ENCODE results near the gene ZNF524.
A peak's percentile ranks its signal among the peaks of the same experiment; 100 is the strongest.

ZNF524 gene

GRCh38 chr19:55644842-55645511 lies 44.9 kb downstream of the ZNF524 start:
- Mint-ChIP-seq H3K9me3 (no peaks in the 10 kb centered on the region), H3K36me3 (ENCODE audit: low read depth) (peaks cover 44% of the 10 kb centered on the region), H3K4me3 (peak overlapping the region; percentile 98), H3K27me3 (no peaks in the 10 kb centered on the region), H3K27ac (peak overlapping the region; percentile 95), H3K4me1 (ENCODE audit: low read depth) (peaks cover 72% of the 10 kb centered on the region)

GRCh38 chr19:55645512-55645881 lies 45.4 kb downstream of the ZNF524 start:
- Mint-ChIP-seq H3K27ac (peak overlapping the region; percentile 67), H3K4me3 (peak overlapping the region; percentile 98), H3K36me3 (ENCODE audit: low read depth) (peaks cover 39% of the 10 kb centered on the region), H3K9me3 (no peaks in the 10 kb centered on the region), H3K27me3 (no peaks in the 10 kb centered on the region), H3K4me1 (ENCODE audit: low read depth) (peaks cover 72% of the 10 kb centered on the region)

- Mint-ChIP-seq H3K4me1 (ENCODE audit: low read depth) (peaks cover 73% of the 10 kb centered on the region), H3K27me3 (no peaks in the 10 kb centered on the region), H3K4me3 (peak overlapping the region; percentile 84), H3K9me3 (no peaks in the 10 kb centered on the region), H3K27ac (peak overlapping the region; percentile 83), H3K36me3 (ENCODE audit: low read depth) (peaks cover 31% of the 10 kb centered on the region)
Observed at GRCh38 chr19:55646889-55647731, 47.0 kb downstream of the ZNF524 start.

GRCh38 chr19:55647732-55648584 lies 47.9 kb downstream of the ZNF524 start, which contains the start of gene CCDC106:
Gene CCDC106, plus strand, starts transcription at chr19:55648212. Its CDS starts 835 bp downstream, at chr19:55649047.
- Mint-ChIP-seq H3K27ac (peak within 1 kb of the TSS; percentile 86), H3K27me3 (no peaks in the 10 kb centered on the region), H3K36me3 (ENCODE audit: low read depth) (peaks cover 29% of the 10 kb centered on the region), H3K9me3 (no peaks in the 10 kb centered on the region), H3K4me1 (ENCODE audit: low read depth) (peaks cover 70% of the 10 kb centered on the region), H3K4me3 (peak within 1 kb of the TSS; percentile 84)

GRCh38 chr19:55648585-55649267 lies 48.6 kb downstream of the ZNF524 start:
- Mint-ChIP-seq H3K27me3 (no peaks in the 10 kb centered on the region), H3K4me1 (ENCODE audit: low read depth) (peaks cover 64% of the 10 kb centered on the region)

GRCh38 chr19:55649268-55650125 lies 49.4 kb downstream of the ZNF524 start:
- Mint-ChIP-seq H3K4me1 (ENCODE audit: low read depth) (peaks cover 61% of the 10 kb centered on the region), H3K4me3 (peak overlapping the region; percentile 77), H3K9me3 (no peaks in the 10 kb centered on the region), H3K27ac (peak overlapping the region; percentile 69), H3K36me3 (ENCODE audit: low read depth) (peaks cover 18% of the 10 kb centered on the region), H3K27me3 (no peaks in the 10 kb centered on the region)

More at GRCh38 chr19:55648585-55649267, 48.6 kb downstream of the ZNF524 start:
- peaks cover 25% of the 10 kb centered on the region for H3K36me3 Mint-ChIP-seq (ENCODE audit: low read depth)
- H3K4me3 Mint-ChIP-seq = peak overlapping the region; percentile 77
- no peaks in the 10 kb centered on the region for H3K9me3 Mint-ChIP-seq
- peak overlapping the region; percentile 86 for H3K27ac Mint-ChIP-seq

GRCh38 chr19:55650126-55650557 lies 50.1 kb downstream of the ZNF524 start:
- H3K27me3 Mint-ChIP-seq = no peaks in the 10 kb centered on the region
- peaks cover 14% of the 10 kb centered on the region for H3K36me3 Mint-ChIP-seq (ENCODE audit: low read depth)
- no peak overlapping the region for H3K27ac Mint-ChIP-seq
- H3K9me3 Mint-ChIP-seq = no peaks in the 10 kb centered on the region
- H3K4me3 Mint-ChIP-seq = peak overlapping the region; percentile 43
- peaks cover 56% of the 10 kb centered on the region for H3K4me1 Mint-ChIP-seq (ENCODE audit: low read depth)

- H3K27ac Mint-ChIP-seq = no peak overlapping the region
- peak overlapping the region; percentile 43 for H3K4me3 Mint-ChIP-seq
- H3K4me1 Mint-ChIP-seq (ENCODE audit: low read depth) = peaks cover 53% of the 10 kb centered on the region
- peaks cover 13% of the 10 kb centered on the region for H3K36me3 Mint-ChIP-seq (ENCODE audit: low read depth)
- no peaks in the 10 kb centered on the region for H3K9me3 Mint-ChIP-seq
- no peaks in the 10 kb centered on the region for H3K27me3 Mint-ChIP-seq
Observed at GRCh38 chr19:55650602-55651230, 50.6 kb downstream of the ZNF524 start.

GRCh38 chr19:55651236-55651635 lies 51.1 kb downstream of the ZNF524 start:
- H3K27ac Mint-ChIP-seq = no peak overlapping the region
- H3K27me3 Mint-ChIP-seq = no peaks in the 10 kb centered on the region
- H3K36me3 Mint-ChIP-seq (ENCODE audit: low read depth) = peaks cover 18% of the 10 kb centered on the region
- H3K4me1 Mint-ChIP-seq (ENCODE audit: low read depth) = peaks cover 54% of the 10 kb centered on the region
- H3K9me3 Mint-ChIP-seq = no peaks in the 10 kb centered on the region
- no peak overlapping the region for H3K4me3 Mint-ChIP-seq

- peak overlapping the region; percentile 91 for H3K4me3 Mint-ChIP-seq
- H3K27me3 Mint-ChIP-seq = no peaks in the 10 kb centered on the region
- H3K4me1 Mint-ChIP-seq (ENCODE audit: low read depth) = peaks cover 54% of the 10 kb centered on the region
- peaks cover 23% of the 10 kb centered on the region for H3K36me3 Mint-ChIP-seq (ENCODE audit: low read depth)
- H3K27ac Mint-ChIP-seq = no peak overlapping the region
- H3K9me3 Mint-ChIP-seq = no peaks in the 10 kb centered on the region
Observed at GRCh38 chr19:55652311-55653128, 52.4 kb downstream of the ZNF524 start.

Measured in stimulated activated naive CD8-positive, alpha-beta T cell treated with anti-CD3 and anti-CD28 coated beads, Interleukin-15, Interleukin-2, amounts not matched to agents 100 ng/mL and 50 ng/mL, for 24 hours (primary cell).